Inferior parietal cortex (tissue), 1 donor: ENCODE measurements around the gene TAF10.

Source experiments
- DNase-seq: peaks from one replicate; pipeline ENCODE4 v3.0.0-alpha.2; 2016; ENCODE audit errors: extremely low spot score

The TAF10 gene

GRCh38 chr11:6640985-6641701 is 29.1 kb upstream of the TAF10 start:
- DNase-seq: no peak

GRCh38 chr11:6640036-6640984 is 28.3 kb upstream of the TAF10 start:
- no peak for DNase-seq

GRCh38 chr11:6638429-6638828 is 26.4 kb upstream of the TAF10 start:
- DNase-seq: no peak

- no peak for DNase-seq
Measured at GRCh38 chr11:6637871-6638270, 25.9 kb upstream of the TAF10 start.

- DNase-seq: no peak
Measured at GRCh38 chr11:6636480-6636879, 24.5 kb upstream of the TAF10 start.

GRCh38 chr11:6635082-6635932 is 23.3 kb upstream of the TAF10 start:
- peak; percentile 55 for DNase-seq

GRCh38 chr11:6634534-6634933 is 22.5 kb upstream of the TAF10 start:
- DNase-seq: no peak

- DNase-seq: no peak
Measured at GRCh38 chr11:6633422-6634408, 21.7 kb upstream of the TAF10 start.

GRCh38 chr11:6632116-6633073 is 20.4 kb upstream of the TAF10 start:
- no peak for DNase-seq

GRCh38 chr11:6631361-6631890 is 19.4 kb upstream of the TAF10 start:
- no peak for DNase-seq

- no peak for DNase-seq
Measured at GRCh38 chr11:6630632-6631291, 18.7 kb upstream of the TAF10 start.

GRCh38 chr11:6629892-6630631 is 18.0 kb upstream of the TAF10 start:
- DNase-seq: no peak

GRCh38 chr11:6629573-6629891 is 17.5 kb upstream of the TAF10 start:
- DNase-seq: no peak

GRCh38 chr11:6628526-6628925 is 16.5 kb upstream of the TAF10 start:
- no peak for DNase-seq

- no peak for DNase-seq
Measured at GRCh38 chr11:6627762-6628241, 15.8 kb upstream of the TAF10 start.

- DNase-seq: no peak
Measured at GRCh38 chr11:6626971-6627761, 15.2 kb upstream of the TAF10 start.

GRCh38 chr11:6625832-6626420 is 13.9 kb upstream of the TAF10 start:
- DNase-seq: no peak
